Nephron progenitor cell (in vitro differentiated cells): ENCODE results near the gene AADACL3.
"Not testable (repeated sequence)": the region's sequence is repeated elsewhere in the genome, so short reads cannot be mapped to it uniquely, and the experiment has no call there.

Experiments
- DNase-seq: peaks from one replicate; pipeline ENCODE4 v3.0.0; 2021
- H3K27ac Mint-ChIP-seq: 2 replicates; pipeline ENCODE4 v1.8.0; 2021; ENCODE audit warnings: mild to moderate bottlenecking, moderate library complexity, mixed read lengths
- H3K27me3 Mint-ChIP-seq: 2 replicates; pipeline ENCODE4 v1.8.0; 2021; ENCODE audit warnings: mild to moderate bottlenecking, low read depth, mixed read lengths; ENCODE audit not compliant: poor library complexity
- H3K36me3 Mint-ChIP-seq: 2 replicates; pipeline ENCODE4 v1.8.0; 2021; ENCODE audit warnings: low read depth, mixed read lengths
- H3K4me1 Mint-ChIP-seq: 2 replicates; pipeline ENCODE4 v1.8.0; 2021; ENCODE audit warnings: mixed read lengths
- H3K4me3 Mint-ChIP-seq: 2 replicates; pipeline ENCODE4 v1.8.0; 2021; ENCODE audit warnings: mild to moderate bottlenecking, moderate library complexity, mixed read lengths
- H3K9me3 Mint-ChIP-seq: 2 replicates; pipeline ENCODE4 v1.8.0; 2021; ENCODE audit warnings: mild to moderate bottlenecking, moderate library complexity, mixed read lengths
- TF ChIP-seq, protein P1 (sequence below): fragments of 200-600 bp; sonication (generic); IDR thresholded peaks from 2 replicates; pipeline ENCODE4 v1.5.0; 2021; ENCODE audit warnings: antibody characterized with exemption

Gene AADACL3

DNA sequence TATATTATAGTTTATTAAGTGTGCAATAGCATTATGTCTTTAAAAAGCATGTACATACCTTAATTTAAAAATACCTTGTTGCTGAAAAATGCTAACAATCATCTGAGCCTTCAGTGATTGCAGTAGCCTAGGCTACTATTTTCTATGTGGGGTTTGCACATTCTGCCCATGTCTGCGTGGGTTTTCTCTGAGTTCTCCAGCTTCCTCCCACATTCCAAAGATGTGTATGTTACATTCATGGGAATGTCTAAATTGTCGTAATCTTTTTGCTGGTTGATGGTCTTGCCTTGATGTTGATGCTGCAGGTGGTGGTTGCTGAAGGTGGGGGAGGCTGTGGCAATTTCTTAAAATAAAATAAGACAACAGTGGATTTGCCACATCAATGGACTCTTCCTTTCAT is 12.5 kb downstream of the AADACL3 start:
- H3K27ac Mint-ChIP-seq = no peak overlapping the region
- peaks cover 51% of the 10 kb centered on the region for H3K9me3 Mint-ChIP-seq
- H3K4me1 Mint-ChIP-seq = no peaks in the 10 kb centered on the region
- TF ChIP-seq, protein P1, sequence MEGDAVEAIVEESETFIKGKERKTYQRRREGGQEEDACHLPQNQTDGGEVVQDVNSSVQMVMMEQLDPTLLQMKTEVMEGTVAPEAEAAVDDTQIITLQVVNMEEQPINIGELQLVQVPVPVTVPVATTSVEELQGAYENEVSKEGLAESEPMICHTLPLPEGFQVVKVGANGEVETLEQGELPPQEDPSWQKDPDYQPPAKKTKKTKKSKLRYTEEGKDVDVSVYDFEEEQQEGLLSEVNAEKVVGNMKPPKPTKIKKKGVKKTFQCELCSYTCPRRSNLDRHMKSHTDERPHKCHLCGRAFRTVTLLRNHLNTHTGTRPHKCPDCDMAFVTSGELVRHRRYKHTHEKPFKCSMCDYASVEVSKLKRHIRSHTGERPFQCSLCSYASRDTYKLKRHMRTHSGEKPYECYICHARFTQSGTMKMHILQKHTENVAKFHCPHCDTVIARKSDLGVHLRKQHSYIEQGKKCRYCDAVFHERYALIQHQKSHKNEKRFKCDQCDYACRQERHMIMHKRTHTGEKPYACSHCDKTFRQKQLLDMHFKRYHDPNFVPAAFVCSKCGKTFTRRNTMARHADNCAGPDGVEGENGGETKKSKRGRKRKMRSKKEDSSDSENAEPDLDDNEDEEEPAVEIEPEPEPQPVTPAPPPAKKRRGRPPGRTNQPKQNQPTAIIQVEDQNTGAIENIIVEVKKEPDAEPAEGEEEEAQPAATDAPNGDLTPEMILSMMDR = no peak
- H3K4me3 Mint-ChIP-seq = no peak overlapping the region
- no peak for DNase-seq
- peaks cover 35% of the 10 kb centered on the region for H3K27me3 Mint-ChIP-seq
- H3K36me3 Mint-ChIP-seq = no peaks in the 10 kb centered on the region

DNA sequence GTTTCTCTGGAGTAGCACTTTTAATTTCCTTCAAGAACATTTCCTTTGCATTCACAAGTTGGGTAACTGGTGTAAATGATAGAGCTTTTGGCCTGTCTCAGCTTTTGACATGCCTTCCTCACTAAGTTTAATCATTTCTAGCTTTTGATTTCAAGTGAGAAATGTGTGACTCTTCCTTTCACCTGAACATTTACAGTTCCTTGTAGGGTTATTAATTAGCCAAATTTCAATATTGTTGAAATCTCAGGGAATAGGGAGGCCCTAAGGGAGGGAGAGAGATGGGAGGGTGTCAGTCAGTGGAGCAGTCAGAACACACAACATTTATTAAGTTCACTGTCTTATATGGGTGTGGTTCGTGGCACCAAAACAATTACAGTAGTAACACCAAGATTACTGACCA is 14.2 kb downstream of the AADACL3 start:
- Mint-ChIP-seq H3K4me1 (no peaks in the 10 kb centered on the region), H3K4me3 (no peak overlapping the region), H3K27me3 (peaks cover 28% of the 10 kb centered on the region), H3K36me3 (no peaks in the 10 kb centered on the region), H3K27ac (no peak overlapping the region), H3K9me3 (peaks cover 51% of the 10 kb centered on the region)
- TF ChIP-seq, protein P1 = no peak
- DNase-seq = no peak

DNA sequence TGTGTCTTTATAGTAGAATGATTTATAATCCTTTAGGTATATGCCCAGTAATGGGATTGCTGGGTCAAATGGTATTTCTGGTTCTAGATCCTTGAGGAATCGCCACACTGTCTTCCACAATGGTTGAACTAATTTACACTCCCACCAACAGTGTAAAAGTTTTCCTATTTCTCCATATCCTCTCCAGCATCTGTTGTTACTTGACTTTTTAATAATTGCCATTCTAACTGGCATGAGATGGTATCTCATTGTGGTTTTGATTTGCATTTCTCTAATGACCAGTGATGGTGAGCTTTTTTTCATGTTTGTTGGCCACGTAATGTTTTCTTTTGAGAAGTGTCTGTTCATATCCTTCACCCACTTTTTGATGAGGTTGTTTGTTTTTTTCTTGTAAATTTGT is 15.2 kb downstream of the AADACL3 start:
- peaks cover 25% of the 10 kb centered on the region for H3K27me3 Mint-ChIP-seq
- H3K4me1 Mint-ChIP-seq, H3K4me3 Mint-ChIP-seq, H3K36me3 Mint-ChIP-seq, H3K27ac Mint-ChIP-seq, DNase-seq: not testable (repeated sequence)
- peaks cover 55% of the 10 kb centered on the region for H3K9me3 Mint-ChIP-seq

DNA sequence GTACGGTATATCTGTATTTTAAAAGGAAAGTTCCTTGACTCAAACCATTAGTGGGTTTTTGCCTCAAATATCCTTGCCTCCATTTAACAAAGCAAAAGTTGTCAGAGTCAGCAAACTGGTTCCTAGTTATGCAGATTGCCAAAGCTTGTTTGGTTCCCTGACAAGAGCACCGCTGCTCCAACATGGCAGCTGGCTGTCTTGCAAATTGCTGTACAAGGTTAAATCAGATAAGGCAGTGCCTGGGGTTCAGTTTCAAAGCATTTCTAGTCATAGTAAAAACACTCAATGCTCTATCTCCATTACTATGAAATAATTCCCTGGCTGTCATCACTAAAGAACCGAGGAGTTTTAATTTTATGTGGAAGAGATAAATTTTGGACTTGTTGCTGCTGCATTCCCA is 18.7 kb downstream of the AADACL3 start:
- no peak overlapping the region for H3K27ac Mint-ChIP-seq
- peaks cover 18% of the 10 kb centered on the region for H3K27me3 Mint-ChIP-seq
- TF ChIP-seq, protein P1 = no peak
- no peaks in the 10 kb centered on the region for H3K4me1 Mint-ChIP-seq
- no peak for DNase-seq
- no peaks in the 10 kb centered on the region for H3K36me3 Mint-ChIP-seq
- H3K4me3 Mint-ChIP-seq = no peak overlapping the region
- H3K9me3 Mint-ChIP-seq = peaks cover 54% of the 10 kb centered on the region

DNA sequence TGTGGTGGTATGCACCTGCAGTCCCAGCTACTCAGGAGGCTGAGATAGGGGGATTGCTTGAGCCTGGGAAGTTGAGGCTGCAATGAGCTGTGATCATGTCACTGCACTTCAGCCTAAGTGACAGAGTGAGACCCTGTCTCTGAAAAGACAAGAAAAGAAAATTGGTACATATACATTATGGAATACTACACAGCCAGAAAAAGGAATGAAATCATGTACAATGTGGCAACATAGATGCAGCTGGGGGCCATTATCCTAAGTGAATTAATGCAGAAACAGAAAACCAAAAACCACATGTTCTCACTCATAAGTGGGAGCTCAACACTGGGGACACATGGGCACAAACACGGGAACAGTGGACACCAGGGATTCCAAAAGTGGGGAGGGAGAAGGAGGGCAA is 23.0 kb downstream of the AADACL3 start:
- TF ChIP-seq, protein P1 = no peak
- H3K27ac Mint-ChIP-seq = no peak overlapping the region
- no peaks in the 10 kb centered on the region for H3K36me3 Mint-ChIP-seq
- no peak overlapping the region for H3K4me3 Mint-ChIP-seq
- no peaks in the 10 kb centered on the region for H3K4me1 Mint-ChIP-seq
- no peak for DNase-seq
- H3K27me3 Mint-ChIP-seq = peaks cover 16% of the 10 kb centered on the region
- H3K9me3 Mint-ChIP-seq = peaks cover 24% of the 10 kb centered on the region

DNA sequence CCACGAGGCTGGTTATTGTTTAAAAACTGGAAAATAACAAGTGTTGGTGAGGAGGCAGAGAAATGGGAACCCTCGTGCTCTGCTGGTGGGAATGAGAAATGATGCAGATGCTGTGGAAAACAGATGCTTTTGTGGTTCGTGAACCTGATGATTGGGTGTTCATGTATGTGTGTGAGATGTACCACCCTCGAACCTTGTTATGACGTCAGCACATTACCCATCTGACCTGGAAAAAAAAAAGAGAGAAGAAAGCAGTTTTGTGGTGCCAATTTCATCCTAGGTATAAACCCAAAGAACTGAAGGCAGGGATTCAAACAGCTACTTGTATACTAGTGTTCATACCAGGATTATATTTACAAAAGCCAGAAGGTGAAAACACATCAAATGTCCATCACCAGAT is 23.7 kb downstream of the AADACL3 start:
- no peak for DNase-seq
- Mint-ChIP-seq H3K36me3 (no peaks in the 10 kb centered on the region), H3K27ac (no peak overlapping the region), H3K9me3 (peaks cover 28% of the 10 kb centered on the region), H3K4me3 (no peak overlapping the region), H3K27me3 (peaks cover 16% of the 10 kb centered on the region), H3K4me1 (no peaks in the 10 kb centered on the region)
- TF ChIP-seq, protein P1 = no peak
